Mesenchymal stem cell (in vitro differentiated cells and primary cell): ENCODE data around the gene FAM222A.

Experiments used
- DNase-seq: peaks from one replicate; pipeline ENCODE4 v3.0.0-alpha.2; 2013
- H2AFZ ChIP-seq: one replicate; pipeline ENCODE4 v1.6.1; 2013; ENCODE audit warnings: low read depth, mild to moderate bottlenecking, control low read depth, inconsistent platforms, low read length, moderate library complexity
- H2AK5ac ChIP-seq: 2 replicates; pipeline ENCODE4 v1.6.1; 2013; ENCODE audit warnings: low read length, moderate library complexity, mild to moderate bottlenecking, inconsistent platforms; ENCODE audit not compliant: severe bottlenecking
- H2BK120ac ChIP-seq: one replicate; pipeline ENCODE4 v1.6.1; 2013; ENCODE audit warnings: low read depth, mild to moderate bottlenecking, inconsistent platforms, low read length, moderate library complexity
- H2BK12ac ChIP-seq, 2 experiments: one replicate each; pipeline ENCODE4 v1.6.1; 2013; ENCODE audit warnings: inconsistent platforms in 2 of 2, low read length in 2 of 2, mild to moderate bottlenecking in 2 of 2, moderate library complexity in 2 of 2, control low read depth in 1 of 2
- H2BK15ac ChIP-seq: one replicate; pipeline ENCODE4 v1.6.1; 2013; ENCODE audit warnings: mild to moderate bottlenecking, low read depth, inconsistent platforms; ENCODE audit not compliant: poor library complexity, severe bottlenecking
- H2BK5ac ChIP-seq: 2 replicates; pipeline ENCODE4 v1.6.1; 2013; ENCODE audit warnings: low read depth, mild to moderate bottlenecking, low read length, control low read depth, inconsistent platforms; ENCODE audit not compliant: poor library complexity, severe bottlenecking
- H3K14ac ChIP-seq, 2 experiments: one replicate each; pipeline ENCODE4 v1.6.1; 2013; ENCODE audit warnings: inconsistent platforms in 2 of 2, low read length in 2 of 2, control low read depth in 1 of 2, mild to moderate bottlenecking in 1 of 2, moderate library complexity in 1 of 2
- H3K18ac ChIP-seq, 2 experiments: one replicate each; pipeline ENCODE4 v1.6.1; 2013; ENCODE audit warnings: inconsistent platforms in 2 of 2, low read length in 2 of 2, control low read depth in 1 of 2, low read depth in 1 of 2, mild to moderate bottlenecking in 1 of 2
- H3K23ac ChIP-seq, 2 experiments: one replicate each; pipeline ENCODE4 v1.6.1; 2013; ENCODE audit warnings: inconsistent platforms in 2 of 2, low read length in 2 of 2, mild to moderate bottlenecking in 2 of 2, moderate library complexity in 2 of 2, control low read depth in 1 of 2
- H3K27ac ChIP-seq: 2 replicates; pipeline ENCODE4 v1.5.1; 2013; ENCODE audit warnings: mild to moderate bottlenecking, moderate library complexity, low read length, control low read depth, inconsistent platforms; ENCODE audit not compliant: poor library complexity, severe bottlenecking
- H3K27me3 ChIP-seq, 2 experiments: 2 replicates each; pipeline versions ENCODE4 v1.6.1 to v1.7.0; 2013; ENCODE audit warnings: low read length in 2 of 2, mild to moderate bottlenecking in 2 of 2, moderate library complexity in 2 of 2, control low read depth in 1 of 2, inconsistent platforms in 1 of 2; ENCODE audit not compliant: control insufficient read depth in 1 of 2, insufficient read depth in 1 of 2
- H3K36me3 ChIP-seq, 2 experiments: 2 replicates each; pipeline versions ENCODE4 v1.6.1 to v1.7.0; 2013; ENCODE audit warnings: low read length in 2 of 2, control low read depth in 1 of 2, inconsistent platforms in 1 of 2, low read depth in 1 of 2, mild to moderate bottlenecking in 1 of 2; ENCODE audit not compliant: insufficient read depth in 2 of 2, control insufficient read depth in 1 of 2
- H3K4ac ChIP-seq, 2 experiments: one replicate each; pipeline ENCODE4 v1.6.1; 2013; ENCODE audit warnings: inconsistent platforms in 2 of 2, low read length in 2 of 2, mild to moderate bottlenecking in 2 of 2, moderate library complexity in 2 of 2, control low read depth in 1 of 2, low read depth in 1 of 2
- H3K4me1 ChIP-seq: 2 replicates; pipeline ENCODE4 v1.6.1; 2013; ENCODE audit warnings: low read depth, low read length, control low read depth; ENCODE audit not compliant: control insufficient read depth, insufficient read depth
- H3K4me2 ChIP-seq: 2 replicates; pipeline ENCODE4 v1.6.1; 2013; ENCODE audit warnings: low read length, mild to moderate bottlenecking, inconsistent platforms; ENCODE audit not compliant: poor library complexity, severe bottlenecking
- H3K4me3 ChIP-seq, 2 experiments: 2 replicates each; pipeline versions ENCODE4 v1.5.1 to v1.7.0; 2013; ENCODE audit warnings: low read length in 2 of 2, mild to moderate bottlenecking in 2 of 2, control low read depth in 1 of 2, low read depth in 1 of 2; ENCODE audit not compliant: insufficient read depth in 1 of 2
- H3K79me1 ChIP-seq: replicated peaks from 2 replicates; pipeline ENCODE4 v1.6.1; 2013; ENCODE audit warnings: mild to moderate bottlenecking, control low read depth, low read length, inconsistent platforms; ENCODE audit not compliant: poor library complexity, severe bottlenecking
- H3K9ac ChIP-seq: 2 replicates; pipeline ENCODE4 v1.7.0; 2013; ENCODE audit warnings: mild to moderate bottlenecking, low read length, moderate library complexity
- H3K9me3 ChIP-seq: 2 replicates; pipeline ENCODE4 v1.7.0; 2013; ENCODE audit warnings: mild to moderate bottlenecking, low read length; ENCODE audit not compliant: control insufficient read depth
- H4K8ac ChIP-seq: one replicate; pipeline ENCODE4 v1.6.1; 2013; ENCODE audit warnings: inconsistent platforms, mild to moderate bottlenecking, low read length, moderate library complexity
- H4K91ac ChIP-seq: one replicate; pipeline ENCODE4 v1.6.1; 2013; ENCODE audit warnings: mild to moderate bottlenecking, low read length, inconsistent platforms
- WGBS: methylation state at CpG from one replicate; pipeline ENCODE4 v1.1.7; 2013; ENCODE audit warnings: mixed read lengths; 5-methylcytosine and 5-hydroxymethylcytosine counted together

The FAM222A gene

GRCh38 chr12:109735051-109735521, 21.5 kb downstream of the FAM222A start:
- Histone ChIP-seq H3K18ac (no peak overlapping the region), H3K4me1 (peaks cover 25% of the 10 kb centered on the region), H3K9me3 (no peaks in the 10 kb centered on the region), H3K23ac (no peak overlapping the region), H3K9ac (no peak overlapping the region), H3K27ac (no peak overlapping the region), H2BK15ac (no peak overlapping the region), H3K4me2 (no peak overlapping the region), H3K4ac (no peak overlapping the region), H3K27me3 (peaks cover 69 to 79% of the 10 kb centered on the region in 2 experiments), H3K79me1 (no peaks in the 10 kb centered on the region), H3K36me3 (no peaks in the 10 kb centered on the region), H4K91ac (no peak overlapping the region), H3K14ac (no peak overlapping the region), H3K4me3 (no peak overlapping the region), H2BK12ac (no peak overlapping the region), H4K8ac (no peak overlapping the region), H2BK5ac (no peak overlapping the region), H2AFZ (no peak overlapping the region), H2AK5ac (no peak overlapping the region), H2BK120ac (no peak overlapping the region)
- 85% methylated on average over 12 of the region's 12 CpGs for WGBS
- no peak for DNase-seq

- Histone ChIP-seq H2BK12ac (no peak overlapping the region), H3K4ac (no peak overlapping the region), H4K91ac (no peak overlapping the region), H3K23ac (no peak overlapping the region), H4K8ac (no peak overlapping the region), H2BK5ac (no peak overlapping the region), H2BK15ac (no peak overlapping the region), H3K18ac (no peak overlapping the region), H3K9me3 (no peaks in the 10 kb centered on the region), H3K9ac (no peak overlapping the region), H3K79me1 (no peaks in the 10 kb centered on the region), H2BK120ac (no peak overlapping the region), H3K4me2 (no peak overlapping the region), H2AK5ac (no peak overlapping the region), H3K4me3 (no peak overlapping the region), H3K14ac (no peak overlapping the region), H3K4me1 (peaks cover 25% of the 10 kb centered on the region), H3K36me3 (no peaks in the 10 kb centered on the region), H3K27me3 (peaks cover 70 to 76% of the 10 kb centered on the region in 2 experiments), H3K27ac (no peak overlapping the region), H2AFZ (no peak overlapping the region)
- DNase-seq = no peak
- WGBS = 78% methylated on average over 9 of the region's 9 CpGs
Observed at GRCh38 chr12:109735825-109736551, 22.4 kb downstream of the FAM222A start.

- H2BK12ac ChIP-seq = no peak overlapping the region
Observed at GRCh38 chr12:109736552-109737108, 23.0 kb downstream of the FAM222A start.

GRCh38 chr12:109737126-109737525, 23.5 kb downstream of the FAM222A start:
- no peak overlapping the region for H3K9ac ChIP-seq
- H3K18ac ChIP-seq = no peak overlapping the region
- peaks cover 25% of the 10 kb centered on the region for H3K4me1 ChIP-seq
- no peak overlapping the region for H2AK5ac ChIP-seq
- no peak overlapping the region for H2BK12ac ChIP-seq
- no peak overlapping the region for H2BK15ac ChIP-seq
- H2AFZ ChIP-seq = no peak overlapping the region
- no peak overlapping the region for H3K4me3 ChIP-seq
- no peak overlapping the region for H4K8ac ChIP-seq
- no peak overlapping the region for H3K4ac ChIP-seq
- H3K79me1 ChIP-seq = no peaks in the 10 kb centered on the region
- no peak overlapping the region for H2BK5ac ChIP-seq
- no peaks in the 10 kb centered on the region for H3K36me3 ChIP-seq
- no peak for DNase-seq
- no peak overlapping the region for H3K23ac ChIP-seq
- no peak overlapping the region for H3K14ac ChIP-seq
- no peak overlapping the region for H4K91ac ChIP-seq
- no peak overlapping the region for H3K27ac ChIP-seq
- no peak overlapping the region for H2BK120ac ChIP-seq
- 5% methylated on average over 1 of the region's 1 CpG for WGBS
- H3K4me2 ChIP-seq = no peak overlapping the region
- no peaks in the 10 kb centered on the region for H3K9me3 ChIP-seq
- H3K27me3 ChIP-seq = peaks cover 61 to 75% of the 10 kb centered on the region in 2 experiments

More at GRCh38 chr12:109736552-109737108, 23.0 kb downstream of the FAM222A start:
- peaks cover 25% of the 10 kb centered on the region for H3K4me1 ChIP-seq
- H3K4me2 ChIP-seq = no peak overlapping the region
- H3K14ac ChIP-seq = no peak overlapping the region
- H2BK120ac ChIP-seq = no peak overlapping the region
- no peak overlapping the region for H3K4me3 ChIP-seq
- H3K4ac ChIP-seq = no peak overlapping the region
- no peak overlapping the region for H4K91ac ChIP-seq
- H2AFZ ChIP-seq = no peak overlapping the region
- peak; percentile 80 for DNase-seq
- H3K18ac ChIP-seq = no peak overlapping the region
- 23% methylated on average over 12 of the region's 12 CpGs for WGBS
- H2BK5ac ChIP-seq = no peak overlapping the region
- no peak overlapping the region for H3K23ac ChIP-seq
- no peaks in the 10 kb centered on the region for H3K36me3 ChIP-seq
- H2BK15ac ChIP-seq = no peak overlapping the region
- no peak overlapping the region for H4K8ac ChIP-seq
- no peak overlapping the region for H3K9ac ChIP-seq
- H3K9me3 ChIP-seq = no peaks in the 10 kb centered on the region
- no peak overlapping the region for H2AK5ac ChIP-seq
- H3K27ac ChIP-seq = no peak overlapping the region
- peaks cover 63 to 75% of the 10 kb centered on the region in 2 experiments for H3K27me3 ChIP-seq
- no peaks in the 10 kb centered on the region for H3K79me1 ChIP-seq
